Gastrocnemius medialis (tissue), 4 donors: ENCODE measurements around the gene MTR.

Experiments used
- POLR2A ChIP-seq, 2 donors: fragments of 450-650 bp; IDR thresholded peaks; one replicate each; pipeline ENCODE4 v1.6.1; 2017; ENCODE audit warnings: antibody characterized with exemption in 2 of 2, mild to moderate bottlenecking in 2 of 2, moderate library complexity in 2 of 2
- TF ChIP-seq, protein P1 (sequence below), 5 experiments: fragments of 450-650 bp in 3 of 5; fragments of 200-600 bp in 2 of 5; sonication (generic) in 2 of 5; IDR thresholded peaks in 4 of 5; conservative IDR thresholded peaks in 1 of 5; 1 replicate in 4 of 5; 2 replicates in 1 of 5; pipeline ENCODE4 v1.5.1; 2016 to 2019; ENCODE audit warnings: antibody characterized with exemption in 5 of 5, mild to moderate bottlenecking in 3 of 5, moderate library complexity in 3 of 5

- TF ChIP-seq, protein P1, sequence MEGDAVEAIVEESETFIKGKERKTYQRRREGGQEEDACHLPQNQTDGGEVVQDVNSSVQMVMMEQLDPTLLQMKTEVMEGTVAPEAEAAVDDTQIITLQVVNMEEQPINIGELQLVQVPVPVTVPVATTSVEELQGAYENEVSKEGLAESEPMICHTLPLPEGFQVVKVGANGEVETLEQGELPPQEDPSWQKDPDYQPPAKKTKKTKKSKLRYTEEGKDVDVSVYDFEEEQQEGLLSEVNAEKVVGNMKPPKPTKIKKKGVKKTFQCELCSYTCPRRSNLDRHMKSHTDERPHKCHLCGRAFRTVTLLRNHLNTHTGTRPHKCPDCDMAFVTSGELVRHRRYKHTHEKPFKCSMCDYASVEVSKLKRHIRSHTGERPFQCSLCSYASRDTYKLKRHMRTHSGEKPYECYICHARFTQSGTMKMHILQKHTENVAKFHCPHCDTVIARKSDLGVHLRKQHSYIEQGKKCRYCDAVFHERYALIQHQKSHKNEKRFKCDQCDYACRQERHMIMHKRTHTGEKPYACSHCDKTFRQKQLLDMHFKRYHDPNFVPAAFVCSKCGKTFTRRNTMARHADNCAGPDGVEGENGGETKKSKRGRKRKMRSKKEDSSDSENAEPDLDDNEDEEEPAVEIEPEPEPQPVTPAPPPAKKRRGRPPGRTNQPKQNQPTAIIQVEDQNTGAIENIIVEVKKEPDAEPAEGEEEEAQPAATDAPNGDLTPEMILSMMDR (IDR thresholded peaks at IDR 0.05 in 4 of 5, conservative IDR thresholded peaks at IDR 0.05 in 1 of 5), result no peak
- no peak for TF ChIP-seq POLR2A (IDR thresholded peaks at IDR 0.05)
These were observed 33.5 kb upstream of the MTR start for GRCh38 chr1:236761397-236762132.
